ENCODE measurements around the gene TMEM9B.

DNA sequence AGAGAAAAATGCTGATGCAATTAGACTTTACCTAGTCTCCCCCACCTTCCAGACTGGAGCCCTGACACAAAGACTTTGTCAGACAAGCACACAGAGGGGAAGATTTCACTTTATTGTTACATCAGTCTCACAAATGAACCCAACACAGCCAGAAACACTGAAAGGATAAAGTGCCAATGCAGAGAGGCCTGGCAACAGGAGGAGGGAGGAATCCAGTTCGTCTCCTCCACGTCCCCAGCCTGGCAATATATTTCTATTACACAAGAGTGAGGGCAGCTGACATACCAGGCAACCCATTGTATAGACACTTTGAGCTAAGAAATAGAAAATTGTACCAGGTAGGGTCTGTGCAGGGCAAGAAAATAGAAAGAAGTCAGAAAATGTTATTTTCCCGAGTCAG is 16.2 kb upstream of the TMEM9B start:
- TF ChIP-seq, protein P1, sequence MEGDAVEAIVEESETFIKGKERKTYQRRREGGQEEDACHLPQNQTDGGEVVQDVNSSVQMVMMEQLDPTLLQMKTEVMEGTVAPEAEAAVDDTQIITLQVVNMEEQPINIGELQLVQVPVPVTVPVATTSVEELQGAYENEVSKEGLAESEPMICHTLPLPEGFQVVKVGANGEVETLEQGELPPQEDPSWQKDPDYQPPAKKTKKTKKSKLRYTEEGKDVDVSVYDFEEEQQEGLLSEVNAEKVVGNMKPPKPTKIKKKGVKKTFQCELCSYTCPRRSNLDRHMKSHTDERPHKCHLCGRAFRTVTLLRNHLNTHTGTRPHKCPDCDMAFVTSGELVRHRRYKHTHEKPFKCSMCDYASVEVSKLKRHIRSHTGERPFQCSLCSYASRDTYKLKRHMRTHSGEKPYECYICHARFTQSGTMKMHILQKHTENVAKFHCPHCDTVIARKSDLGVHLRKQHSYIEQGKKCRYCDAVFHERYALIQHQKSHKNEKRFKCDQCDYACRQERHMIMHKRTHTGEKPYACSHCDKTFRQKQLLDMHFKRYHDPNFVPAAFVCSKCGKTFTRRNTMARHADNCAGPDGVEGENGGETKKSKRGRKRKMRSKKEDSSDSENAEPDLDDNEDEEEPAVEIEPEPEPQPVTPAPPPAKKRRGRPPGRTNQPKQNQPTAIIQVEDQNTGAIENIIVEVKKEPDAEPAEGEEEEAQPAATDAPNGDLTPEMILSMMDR (IDR thresholded peaks at IDR 0.05; ENCODE audit: insufficient read depth, low read length) = no peak
- TF ChIP-seq POLR2AphosphoS5 (IDR thresholded peaks at IDR 0.05; ENCODE audit: low read depth) (no peak), GABPA (IDR thresholded peaks at IDR 0.05; ENCODE audit: low read depth) (no peak)

Measured in HL-60 (cell line).